Omental fat pad (tissue), 4 donors: ENCODE results near the gene BZW2. TPM values are rescaled to one million over a fixed set of nuclear protein-coding genes. Genes with fewer than 3 reads are reported as not detected.

Experiments
- ATAC-seq: fragments of 150-250 bp; one replicate; pipeline ENCODE4 v1.9.1; 2016; ENCODE audit warnings: mild to moderate bottlenecking, moderate library complexity; ENCODE audit not compliant: low FRiP score
- DNase-seq: peaks from one replicate; pipeline ENCODE4 v3.0.0-alpha.2; 2019; ENCODE audit warnings: low spot score
- CTCF ChIP-seq, 3 donors: fragments of 450-650 bp; IDR thresholded peaks; one replicate each; pipeline ENCODE4 v1.5.1; 2016 to 2017; ENCODE audit warnings: antibody characterized with exemption in 3 of 3, mild to moderate bottlenecking in 3 of 3, moderate library complexity in 2 of 3
- total RNA-seq, 4 donors: library from RNA; depleted of rRNA; stranded (reverse); fragments of >200 nt; gene quantifications; one replicate each; pipeline ENCODE4 v1.1.0, GENCODE V29; 2016

The BZW2 gene
- total RNA-seq, 4 donors from 2014 or later = 44.9 to 92.7 (median 55.4) TPM

- no peak for TF ChIP-seq CTCF (IDR thresholded peaks at IDR 0.05)
- ATAC-seq = peak; percentile 62
- no peak for DNase-seq
Measured at GRCh38 chr7:16660702-16661464, 14.9 kb downstream of the BZW2 start.

- ATAC-seq = no peak
- no peak for DNase-seq
- no peak for TF ChIP-seq CTCF (IDR thresholded peaks at IDR 0.05)
Measured at GRCh38 chr7:16661924-16662323, 15.9 kb downstream of the BZW2 start.

GRCh38 chr7:16667355-16667754 lies 21.4 kb downstream of the BZW2 start:
- ATAC-seq (no peak), DNase-seq (no peak)
- TF ChIP-seq CTCF (IDR thresholded peaks at IDR 0.05) = no peak

- no peak for TF ChIP-seq CTCF (IDR thresholded peaks at IDR 0.05)
- DNase-seq (peak; percentile 76), ATAC-seq (peak; percentile 94)
Measured at GRCh38 chr7:16668049-16668858, 22.3 kb downstream of the BZW2 start.

GRCh38 chr7:16668978-16669377 lies 23.0 kb downstream of the BZW2 start:
- ATAC-seq (no peak), DNase-seq (no peak)
- TF ChIP-seq CTCF (IDR thresholded peaks at IDR 0.05) = no peak

GRCh38 chr7:16669581-16669980 lies 23.6 kb downstream of the BZW2 start:
- no peak for ATAC-seq
- DNase-seq = no peak
- TF ChIP-seq CTCF (IDR thresholded peaks at IDR 0.05) = no peak
